Parathyroid adenoma (tissue), 2 donors: Measurements from ENCODE around the gene ZBTB21.
A peak's percentile ranks its signal among the peaks of the same experiment; 100 is the strongest.

Experiments
- H2AFZ ChIP-seq: fragments of 300-600 bp; sonication (generic); one replicate; pipeline ENCODE4 v1.7.0; 2017; ENCODE audit warnings: antibody characterized with exemption, mild to moderate bottlenecking
- H3K27ac ChIP-seq: fragments of 300-600 bp; sonication (generic); one replicate; pipeline ENCODE4 v1.7.0; 2017
- H3K27me3 ChIP-seq: fragments of 300-600 bp; sonication (generic); one replicate; pipeline ENCODE4 v1.7.0; 2017; ENCODE audit warnings: low read length; ENCODE audit not compliant: control insufficient read depth, insufficient read depth
- H3K36me3 ChIP-seq: fragments of 300-600 bp; sonication (generic); one replicate; pipeline ENCODE4 v1.7.0; 2017; ENCODE audit warnings: low read length; ENCODE audit not compliant: control insufficient read depth, insufficient read depth
- H3K4me1 ChIP-seq: fragments of 300-600 bp; sonication (generic); one replicate; pipeline ENCODE4 v1.7.0; 2017; ENCODE audit warnings: control low read depth
- H3K4me2 ChIP-seq: fragments of 300-600 bp; sonication (generic); one replicate; pipeline ENCODE4 v1.7.0; 2017; ENCODE audit warnings: low read length
- H3K4me3 ChIP-seq: fragments of 300-600 bp; sonication (generic); one replicate; pipeline ENCODE4 v1.7.0; 2017; ENCODE audit warnings: low read depth, low read length
- H3K79me2 ChIP-seq: fragments of 300-600 bp; sonication (generic); one replicate; pipeline ENCODE4 v1.7.0; 2017; ENCODE audit warnings: control low read depth
- H3K9ac ChIP-seq: fragments of 300-600 bp; sonication (generic); one replicate; pipeline ENCODE4 v1.7.0; 2017; ENCODE audit warnings: mild to moderate bottlenecking
- H3K9me3 ChIP-seq: fragments of 300-600 bp; sonication (generic); one replicate; pipeline ENCODE4 v1.7.0; 2017; ENCODE audit warnings: low read length; ENCODE audit not compliant: control insufficient read depth
- TF ChIP-seq, protein P1 (sequence below): fragments of 300-600 bp; sonication (generic); IDR thresholded peaks from one replicate; pipeline ENCODE4 v1.7.0; 2017; ENCODE audit warnings: antibody characterized with exemption, mild to moderate bottlenecking
- donor health status: primary hyperparathyroidism.

Gene ZBTB21

DNA sequence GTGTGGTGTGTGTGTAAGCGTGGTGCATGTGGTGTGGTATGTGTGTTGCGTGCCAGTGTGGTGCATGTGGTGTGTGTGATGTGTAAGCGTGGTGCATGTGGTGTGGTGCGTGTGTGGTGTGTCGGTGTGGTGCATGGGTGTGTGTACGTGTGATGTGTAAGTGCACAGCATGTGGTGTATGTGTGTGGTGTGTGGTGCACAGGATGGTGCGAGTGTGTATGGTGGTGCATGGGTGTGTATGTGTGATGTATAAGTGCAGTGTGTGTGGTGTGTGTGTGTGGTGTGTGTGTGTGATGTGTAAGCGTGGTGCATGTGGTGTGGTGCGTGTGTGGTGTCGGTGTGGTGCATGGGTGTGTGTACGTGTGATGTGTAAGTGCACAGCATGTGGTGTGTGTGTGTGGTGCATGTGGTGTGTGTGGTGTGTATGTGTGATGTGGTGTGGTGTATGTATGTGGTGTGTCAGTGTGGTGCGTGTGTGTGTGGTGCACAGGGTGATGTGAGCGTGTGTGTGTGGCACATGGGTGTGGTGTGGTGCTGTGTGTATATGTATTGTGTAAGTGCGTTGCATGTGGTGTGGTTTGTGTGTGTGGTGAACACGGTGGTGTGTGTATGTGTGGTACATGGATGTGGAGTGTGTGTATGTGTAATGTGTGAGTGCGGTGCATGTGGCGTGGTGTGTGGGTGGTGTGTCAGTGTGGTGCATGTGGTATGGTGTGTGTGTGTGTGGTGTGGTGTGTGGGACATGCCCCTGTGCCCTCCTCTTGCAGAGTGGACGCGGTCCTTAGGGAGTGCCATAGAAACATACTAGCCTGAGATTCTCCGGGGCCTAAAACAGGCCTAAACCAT lies 55.3 kb downstream of the ZBTB21 start:
- no peak overlapping the region for H3K4me2 ChIP-seq
- no peak overlapping the region for H3K9ac ChIP-seq
- H3K4me1 ChIP-seq, result peaks cover 13% of the 10 kb centered on the region
- no peaks in the 10 kb centered on the region for H3K36me3 ChIP-seq
- H3K27me3 ChIP-seq, result no peaks in the 10 kb centered on the region
- peaks cover 2% of the 10 kb centered on the region for H3K79me2 ChIP-seq
- H3K4me3 ChIP-seq, result no peak overlapping the region
- H3K9me3 ChIP-seq, result no peaks in the 10 kb centered on the region
- no peak overlapping the region for H2AFZ ChIP-seq
- H3K27ac ChIP-seq, result no peak overlapping the region
- TF ChIP-seq, protein P1, sequence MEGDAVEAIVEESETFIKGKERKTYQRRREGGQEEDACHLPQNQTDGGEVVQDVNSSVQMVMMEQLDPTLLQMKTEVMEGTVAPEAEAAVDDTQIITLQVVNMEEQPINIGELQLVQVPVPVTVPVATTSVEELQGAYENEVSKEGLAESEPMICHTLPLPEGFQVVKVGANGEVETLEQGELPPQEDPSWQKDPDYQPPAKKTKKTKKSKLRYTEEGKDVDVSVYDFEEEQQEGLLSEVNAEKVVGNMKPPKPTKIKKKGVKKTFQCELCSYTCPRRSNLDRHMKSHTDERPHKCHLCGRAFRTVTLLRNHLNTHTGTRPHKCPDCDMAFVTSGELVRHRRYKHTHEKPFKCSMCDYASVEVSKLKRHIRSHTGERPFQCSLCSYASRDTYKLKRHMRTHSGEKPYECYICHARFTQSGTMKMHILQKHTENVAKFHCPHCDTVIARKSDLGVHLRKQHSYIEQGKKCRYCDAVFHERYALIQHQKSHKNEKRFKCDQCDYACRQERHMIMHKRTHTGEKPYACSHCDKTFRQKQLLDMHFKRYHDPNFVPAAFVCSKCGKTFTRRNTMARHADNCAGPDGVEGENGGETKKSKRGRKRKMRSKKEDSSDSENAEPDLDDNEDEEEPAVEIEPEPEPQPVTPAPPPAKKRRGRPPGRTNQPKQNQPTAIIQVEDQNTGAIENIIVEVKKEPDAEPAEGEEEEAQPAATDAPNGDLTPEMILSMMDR, result no peak

DNA sequence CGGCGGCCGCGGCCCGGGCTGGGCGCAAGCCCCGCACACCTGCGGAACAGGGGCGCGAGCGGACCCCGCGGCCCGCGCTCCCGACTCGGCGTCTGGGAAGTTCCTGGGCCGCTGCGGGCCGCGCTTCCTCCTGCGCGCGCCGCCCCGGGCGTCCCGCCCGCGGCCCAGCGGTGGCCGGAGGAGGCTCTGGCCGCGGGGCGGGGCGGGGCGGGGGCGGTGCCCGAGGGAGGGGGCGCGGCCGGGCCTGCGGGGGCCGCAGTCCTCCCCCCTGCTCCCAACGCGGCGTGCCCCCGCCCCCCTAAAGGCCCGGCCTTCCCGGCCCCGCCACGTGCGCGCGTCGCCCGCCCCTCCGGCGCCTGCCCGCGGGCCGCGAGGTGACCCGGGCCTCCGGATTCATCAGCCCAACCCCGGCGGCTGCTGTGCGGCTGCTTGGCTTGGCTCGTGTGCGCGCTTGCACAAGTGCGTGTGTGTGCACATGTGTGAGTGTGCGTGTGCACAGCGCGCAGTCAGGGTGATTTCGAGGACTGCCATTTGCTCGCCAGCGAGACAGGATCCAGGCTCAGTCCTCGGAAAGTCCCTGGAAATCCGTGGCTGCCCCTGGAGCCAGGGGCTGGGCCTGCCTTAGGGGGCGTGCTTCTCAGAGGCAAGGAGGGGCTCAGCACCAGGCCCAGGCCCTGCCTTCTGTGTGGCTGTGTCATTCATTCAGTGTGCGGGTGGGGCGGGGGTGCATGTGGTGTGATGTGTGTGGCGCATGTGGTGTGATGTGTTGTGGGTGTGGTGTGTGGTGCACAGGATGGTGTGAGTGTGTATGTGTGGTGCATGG lies 56.1 kb downstream of the ZBTB21 start, which contains the start of gene C2CD2:
Gene C2CD2 (minus strand): TSS at position 188 of the 823 bp plus-strand sequence. CDS start 370 bp downstream, outside the sequence.
- H3K79me2 ChIP-seq, result peaks cover 6% of the 10 kb centered on the region
- H3K27me3 ChIP-seq, result no peaks in the 10 kb centered on the region
- no peak within 1 kb of the TSS for H3K27ac ChIP-seq
- no peaks in the 10 kb centered on the region for H3K36me3 ChIP-seq
- peak within 1 kb of the TSS; percentile 91 for H3K4me2 ChIP-seq
- no peaks in the 10 kb centered on the region for H3K9me3 ChIP-seq
- TF ChIP-seq, protein P1, result no peak
- peaks cover 13% of the 10 kb centered on the region for H3K4me1 ChIP-seq
- H2AFZ ChIP-seq, result peak within 1 kb of the TSS; percentile 57
- peak within 1 kb of the TSS; percentile 81 for H3K4me3 ChIP-seq
- H3K9ac ChIP-seq, result no peak within 1 kb of the TSS

DNA sequence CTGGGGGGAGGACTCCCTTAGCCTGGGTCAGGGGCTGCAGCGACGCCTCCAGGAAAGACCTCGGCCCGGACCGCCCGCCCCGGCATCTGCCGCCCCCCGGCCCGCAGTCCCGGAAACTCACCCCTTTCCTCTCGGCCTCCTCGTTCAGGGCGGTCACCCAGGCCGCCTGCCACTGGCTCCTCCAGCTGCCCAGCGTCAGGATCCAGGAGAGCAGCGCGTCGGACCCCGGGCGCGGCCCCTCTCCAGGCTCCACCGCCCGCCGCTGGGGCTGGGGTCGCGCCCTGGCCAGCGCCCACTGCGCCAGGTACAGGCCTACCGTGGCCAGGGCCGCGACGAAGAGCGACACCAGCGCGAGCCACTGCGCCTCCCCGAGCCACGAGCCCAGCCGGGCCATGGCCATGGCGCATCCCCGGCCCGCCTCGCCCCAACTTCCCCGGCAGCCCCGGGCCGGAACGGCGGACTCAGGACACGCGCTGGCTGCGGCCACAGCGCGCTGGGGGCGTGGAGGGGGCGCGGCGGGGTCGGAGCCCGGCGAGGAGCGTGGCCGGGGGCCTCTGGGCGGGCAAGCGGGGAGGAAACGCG lies 56.8 kb downstream of the ZBTB21 start:
- no peaks in the 10 kb centered on the region for H3K9me3 ChIP-seq

DNA sequence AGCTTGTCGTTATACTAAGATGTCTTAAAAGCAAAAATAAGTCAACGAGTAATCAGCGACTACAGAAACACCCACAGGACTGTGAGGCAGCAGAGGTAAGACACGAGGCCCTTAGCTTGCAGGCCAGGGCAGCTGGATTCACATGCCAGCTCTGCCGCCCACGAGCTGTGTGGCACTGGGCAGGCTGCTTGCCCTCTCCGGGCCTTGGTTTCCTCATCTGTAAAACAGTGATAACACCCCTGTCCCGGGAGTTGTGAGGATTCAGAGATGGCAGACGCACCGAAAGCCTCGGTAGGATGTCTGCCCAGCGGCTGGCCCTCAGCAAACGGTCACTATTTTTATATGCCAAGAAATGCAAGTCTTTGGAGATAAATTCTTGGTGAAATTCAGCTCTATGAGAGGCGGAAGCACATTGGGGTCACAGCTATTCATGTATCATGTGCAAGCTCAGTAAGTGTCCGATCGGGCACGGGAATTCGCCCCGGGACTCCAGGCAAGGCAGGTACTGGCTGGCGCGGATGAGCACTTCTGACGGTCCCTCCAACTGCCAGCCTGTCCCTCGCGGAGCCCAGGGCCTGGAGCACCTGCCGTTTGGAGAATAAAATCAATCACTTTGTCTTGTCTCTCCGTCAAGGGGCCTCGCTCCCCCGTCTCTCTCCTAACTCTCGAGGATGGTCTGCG lies 57.5 kb downstream of the ZBTB21 start:
- Histone ChIP-seq H3K36me3 (no peaks in the 10 kb centered on the region), H2AFZ (peak overlapping the region; percentile 57), H3K79me2 (peaks cover 6% of the 10 kb centered on the region), H3K27me3 (no peaks in the 10 kb centered on the region), H3K27ac (no peak overlapping the region), H3K9me3 (no peaks in the 10 kb centered on the region), H3K9ac (no peak overlapping the region), H3K4me3 (peak overlapping the region; percentile 81), H3K4me1 (peaks cover 16% of the 10 kb centered on the region), H3K4me2 (peak overlapping the region; percentile 91)
- TF ChIP-seq, protein P1, result no peak

More for the DNA sequence above, 56.8 kb downstream of the ZBTB21 start:
- peaks cover 6% of the 10 kb centered on the region for H3K79me2 ChIP-seq
- H3K9ac ChIP-seq, result no peak overlapping the region
- TF ChIP-seq, protein P1, result no peak
- H3K27me3 ChIP-seq, result no peaks in the 10 kb centered on the region
- H3K4me2 ChIP-seq, result peak overlapping the region; percentile 91
- H3K36me3 ChIP-seq, result no peaks in the 10 kb centered on the region
- H3K4me3 ChIP-seq, result peak overlapping the region; percentile 81
- peaks cover 13% of the 10 kb centered on the region for H3K4me1 ChIP-seq
- H3K27ac ChIP-seq, result no peak overlapping the region
- H2AFZ ChIP-seq, result peak overlapping the region; percentile 57
